Activated T-cell treated with anti-CD3 and anti-CD28 coated beads for 4 hours (primary cell): ENCODE measurements around the gene RAB25.
A peak's percentile ranks its signal among the peaks of the same experiment; 100 is the strongest.
"Not testable (repeated sequence)": the region's sequence is repeated elsewhere in the genome, so short reads cannot be mapped to it uniquely, and the experiment has no call there.

Experiments
- DNase-seq: peaks from one replicate; pipeline ENCODE4 v3.0.0-alpha.2; 2020

RAB25 gene

DNA sequence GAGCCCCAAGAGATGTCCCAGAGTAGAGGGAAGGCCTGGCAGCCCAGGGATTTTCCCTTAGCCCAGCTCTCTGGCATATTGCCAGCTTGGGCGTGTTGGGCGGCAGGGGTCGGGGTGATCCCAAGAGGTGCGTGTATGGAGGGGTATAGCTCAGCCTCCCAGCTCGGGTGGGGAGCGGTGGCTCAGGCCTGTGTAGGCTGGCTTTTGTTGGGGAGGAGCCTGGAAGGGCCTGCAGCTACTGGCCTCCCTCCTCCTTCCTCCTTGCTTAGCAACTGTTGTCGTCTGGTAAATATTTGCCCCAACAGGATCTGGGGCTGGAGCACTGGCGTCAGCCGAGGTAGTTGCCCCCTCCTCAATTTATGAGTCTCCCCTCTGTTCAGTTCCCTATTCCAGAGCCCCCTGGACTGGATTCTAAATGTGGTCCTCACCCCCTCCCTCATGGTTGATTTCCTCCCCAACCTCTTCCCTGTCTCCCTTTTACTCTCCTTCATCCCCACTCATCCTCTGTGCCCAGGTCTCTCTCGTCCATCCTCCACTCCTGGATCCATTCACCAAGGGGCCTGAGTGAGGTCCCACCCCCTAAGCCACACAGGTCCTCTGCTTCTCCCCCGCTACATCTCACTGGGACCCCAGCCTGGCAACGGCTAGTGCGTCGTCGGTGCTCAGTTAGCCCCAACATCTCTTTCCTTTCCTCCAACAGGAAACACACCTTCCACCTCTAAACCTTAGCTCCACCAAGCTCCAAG, 43.3 kb downstream of the RAB25 start:
- no peak for DNase-seq

- no peak for DNase-seq
These were observed 44.2 kb downstream of the RAB25 start for GRCh38 chr1:156104861-156105832.

DNA sequence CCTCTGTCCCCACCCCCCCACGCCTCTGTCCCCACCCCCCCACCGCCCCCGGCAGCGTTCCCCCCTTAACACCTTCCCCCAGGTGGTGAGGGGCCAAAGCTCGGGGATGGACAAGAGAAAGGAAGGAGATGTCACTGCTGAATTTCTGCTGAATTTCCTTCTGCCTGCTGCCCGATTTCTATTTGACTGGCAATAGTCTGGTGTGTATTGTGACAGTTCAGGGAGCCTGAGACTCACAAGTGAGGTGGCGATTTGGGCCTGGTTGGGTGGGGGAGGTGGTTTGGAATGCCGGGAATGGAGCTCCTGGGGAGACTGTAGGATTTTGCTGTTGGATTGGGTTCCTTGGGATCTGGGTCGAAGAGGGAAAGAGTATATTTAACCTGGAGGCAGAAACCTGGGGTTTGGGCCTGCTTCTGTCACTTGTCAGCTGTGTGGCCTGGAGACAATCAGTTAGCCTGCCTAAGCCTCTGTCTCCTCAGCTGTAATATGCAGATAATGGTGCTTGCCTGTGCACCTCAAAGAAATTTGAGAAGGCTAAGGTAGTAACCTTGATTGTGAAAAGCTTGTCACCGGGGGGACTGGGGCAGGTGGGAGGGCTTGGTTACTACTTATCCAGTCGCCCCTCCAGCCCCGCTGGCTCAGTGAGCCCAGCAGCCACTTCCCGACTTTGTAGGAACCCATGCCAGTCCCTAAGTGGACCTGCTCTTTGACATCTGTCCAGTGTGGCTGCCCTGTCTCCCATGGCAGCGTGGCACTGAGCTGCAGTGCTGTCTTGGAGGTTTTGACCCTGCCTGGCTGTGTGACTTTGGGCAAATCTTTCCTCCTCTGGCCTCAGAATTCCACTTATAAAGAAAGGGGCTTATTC, 45.9 kb downstream of the RAB25 start:
- DNase-seq: no peak

- no peak for DNase-seq
These were observed 47.1 kb downstream of the RAB25 start for GRCh38 chr1:156108057-156108456.

DNA sequence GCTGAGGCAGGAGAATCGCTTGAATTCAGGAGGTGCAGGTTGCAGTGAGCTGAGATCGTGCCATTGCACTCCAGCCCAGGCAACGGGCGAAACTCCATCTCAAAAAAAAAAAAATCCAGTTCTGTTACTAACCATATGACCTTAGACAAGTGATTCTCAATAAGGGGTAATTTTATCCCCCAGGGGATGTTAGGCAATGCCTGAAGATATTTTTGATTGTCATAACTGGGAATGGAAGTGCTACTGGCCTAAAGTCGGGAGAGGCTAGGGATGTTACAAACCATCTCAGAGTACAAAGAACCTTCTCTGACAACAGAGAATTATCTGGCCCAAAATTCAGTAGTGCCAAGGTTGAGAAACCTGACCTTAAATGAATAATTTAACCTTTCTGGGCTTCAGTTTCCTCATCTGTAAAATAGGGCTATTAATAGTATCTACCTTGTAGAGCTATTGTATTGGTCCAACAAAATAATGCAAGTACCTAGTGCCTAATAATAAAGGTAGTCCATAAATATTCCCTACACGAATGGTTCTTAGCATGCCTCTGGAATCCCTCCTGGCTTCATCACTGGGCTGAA, 47.8 kb downstream of the RAB25 start:
- DNase-seq: no peak

DNA sequence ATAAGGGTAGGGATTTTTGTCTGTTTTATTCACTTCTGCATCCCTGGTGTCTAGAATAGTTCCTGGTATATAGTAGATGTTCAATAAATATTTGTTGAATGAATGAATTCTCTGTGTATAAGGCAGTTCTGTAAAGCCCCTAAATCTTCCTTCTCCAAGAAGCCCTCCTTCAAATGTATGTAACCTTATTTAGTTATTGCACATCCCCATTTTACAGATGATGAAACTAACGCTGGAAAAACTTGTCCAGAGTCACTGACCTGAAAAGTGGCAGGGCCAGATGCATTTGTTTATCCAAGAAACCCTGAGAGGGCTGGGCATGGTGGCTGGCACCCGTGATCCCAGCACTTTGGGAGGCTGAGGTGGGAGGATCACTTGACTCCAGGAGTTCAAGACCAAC, 49.3 kb downstream of the RAB25 start:
- no peak for DNase-seq

GRCh38 chr1:156111355-156111962, 50.5 kb downstream of the RAB25 start:
- DNase-seq: no peak

DNA sequence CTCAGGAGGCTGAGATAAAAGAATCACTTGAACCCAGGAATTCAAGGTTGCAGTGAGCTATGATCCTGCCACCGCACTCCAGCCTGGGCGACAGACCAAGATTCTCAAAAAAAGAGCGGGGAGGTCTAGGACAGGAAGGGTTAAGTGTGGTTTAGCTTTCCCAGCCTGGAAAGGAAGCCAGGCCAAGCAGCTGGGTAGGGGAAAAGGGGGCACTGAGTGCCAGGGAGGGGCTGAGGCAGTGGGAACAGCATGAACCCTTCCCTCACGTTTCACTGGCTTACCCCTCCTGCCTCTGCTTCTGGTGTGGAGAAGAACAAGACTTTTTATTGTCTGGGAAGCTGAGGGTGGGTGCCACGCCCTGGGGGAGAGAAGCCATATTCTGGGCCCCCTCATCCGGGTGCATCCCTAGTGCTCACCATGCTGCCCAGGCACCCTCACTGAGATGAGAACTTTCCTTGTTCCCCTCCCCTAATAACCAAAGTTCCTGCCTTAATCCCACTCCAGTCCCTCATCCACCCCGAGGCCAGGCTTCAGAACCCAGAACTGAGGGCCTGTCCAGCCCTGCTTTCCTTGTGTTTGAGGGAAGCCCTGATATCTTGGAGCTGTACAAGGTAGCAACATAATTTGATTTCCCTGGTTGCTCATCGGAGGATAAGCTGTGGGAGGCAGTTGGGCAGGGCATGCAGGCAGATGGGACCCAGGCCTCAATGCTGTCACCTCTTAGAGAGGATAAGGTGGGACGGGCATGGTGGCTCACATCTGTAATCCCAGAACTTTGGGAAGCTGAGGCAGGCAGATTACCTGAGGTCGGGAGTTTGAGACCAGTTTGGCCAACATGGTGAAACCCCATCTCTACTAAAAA, 51.5 kb downstream of the RAB25 start:
- no peak for DNase-seq

- DNase-seq: no peak
These were observed 52.5 kb downstream of the RAB25 start for GRCh38 chr1:156113282-156113950.

- DNase-seq: peak; percentile 78
These were observed 53.4 kb downstream of the RAB25 start, which contains the start of gene LMNA for GRCh38 chr1:156114101-156114918. LMNA (plus strand) TSS chr1:156114711; CDS start chr1:156114919, 208 bp downstream.

GRCh38 chr1:156114919-156115513, 54.1 kb downstream of the RAB25 start:
- no peak for DNase-seq

- no peak for DNase-seq
These were observed 54.8 kb downstream of the RAB25 start for GRCh38 chr1:156115514-156116374.

- DNase-seq: not testable (repeated sequence)
These were observed 55.8 kb downstream of the RAB25 start for GRCh38 chr1:156116731-156117130.

- no peak for DNase-seq
These were observed 56.6 kb downstream of the RAB25 start for GRCh38 chr1:156117414-156118176.

DNA sequence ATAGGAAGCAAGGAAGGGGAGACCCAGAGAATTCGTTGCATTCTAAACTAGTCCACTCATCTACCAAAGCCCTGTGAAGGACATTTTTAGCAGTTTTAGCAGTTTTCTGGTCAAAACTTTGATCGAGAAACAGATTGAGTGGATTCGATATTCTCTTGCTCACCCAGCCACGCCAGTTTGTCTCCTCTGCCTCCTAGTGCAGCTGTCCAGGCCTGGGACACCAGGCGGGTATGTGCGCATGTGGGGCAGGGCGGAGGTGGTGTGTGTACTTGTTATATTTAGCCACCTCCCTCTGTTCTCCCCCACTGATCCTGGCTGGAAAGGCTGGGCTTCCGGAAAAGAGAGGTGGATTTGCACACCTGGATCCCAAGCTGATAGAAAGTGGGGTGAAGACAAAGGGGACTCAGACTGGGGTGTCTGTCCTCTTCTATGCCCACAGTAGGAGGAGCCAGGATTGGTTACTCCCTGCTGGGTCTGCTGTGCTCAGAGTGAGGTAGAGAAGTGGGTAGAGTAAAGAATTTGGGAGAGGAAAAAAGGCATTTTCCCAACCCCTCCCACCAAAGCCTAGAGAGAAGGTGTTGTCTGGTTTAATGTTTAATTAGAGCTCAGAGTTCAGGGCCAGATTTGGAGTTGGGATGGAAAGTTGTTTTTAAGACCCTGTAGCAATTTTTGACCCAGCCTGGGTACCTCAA, 57.4 kb downstream of the RAB25 start:
- DNase-seq: no peak

DNA sequence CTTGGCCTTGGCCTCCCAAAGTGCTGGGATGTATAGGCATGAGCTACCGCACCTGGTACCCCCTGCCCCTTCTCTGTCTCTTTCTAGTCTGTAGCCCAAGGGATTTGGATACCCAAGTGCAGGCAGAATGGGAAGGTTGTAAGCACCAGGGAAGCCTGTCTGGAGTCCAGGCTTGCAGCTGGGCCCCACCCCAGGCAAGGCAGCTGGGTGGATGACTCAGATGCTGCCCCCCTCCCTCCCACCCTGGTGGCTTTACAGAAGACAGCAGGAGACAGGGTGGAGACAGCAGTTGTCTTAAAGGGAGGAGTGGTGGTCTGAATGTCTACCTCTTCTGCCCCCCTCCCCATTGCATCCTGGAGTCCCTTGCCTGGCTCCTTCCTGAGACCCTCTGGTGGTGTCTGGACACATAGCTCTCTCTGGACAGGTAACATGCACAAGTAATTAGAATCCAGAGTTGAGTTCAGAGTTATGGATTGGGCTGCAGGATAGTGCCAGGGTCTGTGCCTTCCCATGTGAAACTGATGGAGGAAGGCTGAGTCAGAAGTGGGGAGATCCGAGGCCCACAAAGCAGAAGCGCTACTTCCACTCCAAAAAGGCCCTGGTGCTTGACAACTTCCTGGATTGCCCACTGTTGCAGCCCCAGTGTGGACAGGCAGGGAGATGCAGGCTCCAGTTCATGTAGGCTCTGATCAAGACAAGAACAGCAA, 58.7 kb downstream of the RAB25 start:
- no peak for DNase-seq
